ENCODE data around the gene APPL2.

DNA sequence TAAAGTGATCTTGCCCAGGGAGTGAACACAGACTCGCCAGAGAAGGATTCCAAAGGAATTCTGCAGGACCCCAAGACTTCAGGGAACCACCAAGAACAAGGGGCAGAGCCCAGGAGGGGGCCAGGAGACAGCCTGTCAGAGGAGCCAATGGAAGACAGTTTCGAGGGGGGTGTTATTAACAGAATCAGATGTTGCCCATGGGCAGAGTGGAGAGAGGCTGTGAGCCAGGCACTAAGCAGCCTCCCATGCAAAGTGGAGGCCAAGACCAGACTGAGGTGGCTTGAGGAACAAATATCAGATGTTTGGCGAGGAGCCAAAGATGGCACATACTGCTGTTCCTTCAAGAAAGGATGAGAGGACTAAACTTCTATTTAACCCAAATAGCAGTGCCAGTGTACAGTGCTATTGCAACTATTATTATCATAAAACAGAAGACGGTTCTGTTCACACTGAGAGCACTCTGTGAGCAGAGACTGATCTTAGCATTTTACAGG lies 12.6 kb downstream of the APPL2 start:
- TF ChIP-seq, protein P1, sequence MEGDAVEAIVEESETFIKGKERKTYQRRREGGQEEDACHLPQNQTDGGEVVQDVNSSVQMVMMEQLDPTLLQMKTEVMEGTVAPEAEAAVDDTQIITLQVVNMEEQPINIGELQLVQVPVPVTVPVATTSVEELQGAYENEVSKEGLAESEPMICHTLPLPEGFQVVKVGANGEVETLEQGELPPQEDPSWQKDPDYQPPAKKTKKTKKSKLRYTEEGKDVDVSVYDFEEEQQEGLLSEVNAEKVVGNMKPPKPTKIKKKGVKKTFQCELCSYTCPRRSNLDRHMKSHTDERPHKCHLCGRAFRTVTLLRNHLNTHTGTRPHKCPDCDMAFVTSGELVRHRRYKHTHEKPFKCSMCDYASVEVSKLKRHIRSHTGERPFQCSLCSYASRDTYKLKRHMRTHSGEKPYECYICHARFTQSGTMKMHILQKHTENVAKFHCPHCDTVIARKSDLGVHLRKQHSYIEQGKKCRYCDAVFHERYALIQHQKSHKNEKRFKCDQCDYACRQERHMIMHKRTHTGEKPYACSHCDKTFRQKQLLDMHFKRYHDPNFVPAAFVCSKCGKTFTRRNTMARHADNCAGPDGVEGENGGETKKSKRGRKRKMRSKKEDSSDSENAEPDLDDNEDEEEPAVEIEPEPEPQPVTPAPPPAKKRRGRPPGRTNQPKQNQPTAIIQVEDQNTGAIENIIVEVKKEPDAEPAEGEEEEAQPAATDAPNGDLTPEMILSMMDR (IDR thresholded peaks at IDR 0.05), result no peak
- no peak for TF ChIP-seq POLR2A (IDR thresholded peaks at IDR 0.05)
